H9 (cell line): ENCODE measurements around the gene RALA. TPM values are rescaled to one million over a fixed set of nuclear protein-coding genes. Genes with fewer than 3 reads are reported as not detected.

Experiments used
- DNase-seq: peaks from one replicate; pipeline ENCODE4 v3.0.0-alpha.2; 2017
- H2AFZ ChIP-seq: one replicate; pipeline ENCODE4 v1.6.1; 2013; ENCODE audit warnings: mild to moderate bottlenecking, low read length, control low read depth, moderate library complexity
- H2AK5ac ChIP-seq: 2 replicates; pipeline ENCODE4 v1.6.1; 2013; ENCODE audit warnings: low read length, control low read depth, mixed read lengths; ENCODE audit not compliant: insufficient read length
- H2BK120ac ChIP-seq: one replicate; pipeline ENCODE4 v1.6.1; 2013; ENCODE audit warnings: low read depth, mild to moderate bottlenecking, low read length, control low read depth, inconsistent platforms; ENCODE audit not compliant: poor library complexity, severe bottlenecking
- H2BK12ac ChIP-seq: 2 replicates; pipeline ENCODE4 v1.6.1; 2013; ENCODE audit warnings: low read length, control low read depth, mixed read lengths, low read depth; ENCODE audit not compliant: insufficient read length
- H2BK15ac ChIP-seq: 2 replicates; pipeline ENCODE4 v1.6.1; 2013; ENCODE audit warnings: low read depth, low read length, control low read depth
- H2BK20ac ChIP-seq: one replicate; pipeline ENCODE4 v1.6.1; 2013; ENCODE audit warnings: low read depth, mild to moderate bottlenecking, low read length, control low read depth, inconsistent platforms; ENCODE audit not compliant: poor library complexity, severe bottlenecking
- H2BK5ac ChIP-seq: 2 replicates; pipeline ENCODE4 v1.6.1; 2013; ENCODE audit warnings: low read length, control low read depth, mixed read lengths; ENCODE audit not compliant: insufficient read length
- H3K14ac ChIP-seq: 2 replicates; pipeline ENCODE4 v1.6.1; 2013; ENCODE audit warnings: low read length, control low read depth; ENCODE audit not compliant: insufficient read depth
- H3K18ac ChIP-seq: 2 replicates; pipeline ENCODE4 v1.6.1; 2013; ENCODE audit warnings: low read depth, mild to moderate bottlenecking, mixed read lengths, low read length, control low read depth; ENCODE audit not compliant: insufficient read length
- H3K23ac ChIP-seq: 2 replicates; pipeline ENCODE4 v1.6.1; 2013; ENCODE audit warnings: low read length, control low read depth, mixed read lengths, low read depth; ENCODE audit not compliant: insufficient read length
- H3K23me2 ChIP-seq: 2 replicates; pipeline ENCODE4 v1.6.1; 2013; ENCODE audit warnings: low read depth, mild to moderate bottlenecking, mixed read lengths, low read length, control low read depth; ENCODE audit not compliant: insufficient read length, poor library complexity, severe bottlenecking
- H3K27ac ChIP-seq: 2 replicates; pipeline ENCODE4 v1.5.1; 2013; ENCODE audit warnings: low read length, control low read depth, mixed read lengths, low read depth; ENCODE audit not compliant: insufficient read length
- H3K27me3 ChIP-seq: 2 replicates; pipeline ENCODE4 v1.6.1; 2013; ENCODE audit warnings: low read length, control low read depth, inconsistent platforms; ENCODE audit not compliant: insufficient read depth
- H3K4ac ChIP-seq: 2 replicates; pipeline ENCODE4 v1.6.1; 2013; ENCODE audit warnings: low read depth, mild to moderate bottlenecking, control low read depth, inconsistent platforms, low read length, moderate library complexity
- H3K4me1 ChIP-seq: 2 replicates; pipeline ENCODE4 v1.6.1; 2013; ENCODE audit warnings: low read length, control low read depth, inconsistent platforms; ENCODE audit not compliant: insufficient read depth
- H3K4me2 ChIP-seq: 2 replicates; pipeline ENCODE4 v1.6.1; 2013; ENCODE audit warnings: low read length, control low read depth, mixed read lengths; ENCODE audit not compliant: insufficient read length, insufficient read depth
- H3K56ac ChIP-seq: 2 replicates; pipeline ENCODE4 v1.6.1; 2013; ENCODE audit warnings: low read depth, mild to moderate bottlenecking, mixed read lengths, low read length, control low read depth; ENCODE audit not compliant: insufficient read length
- H3K79me1 ChIP-seq: 2 replicates; pipeline ENCODE4 v1.6.1; 2013; ENCODE audit warnings: low read depth, mild to moderate bottlenecking, moderate library complexity, low read length, control low read depth, inconsistent platforms; ENCODE audit not compliant: insufficient read depth, poor library complexity, severe bottlenecking
- H3K79me2 ChIP-seq: 2 replicates; pipeline ENCODE4 v1.6.1; 2013; ENCODE audit warnings: low read length, control low read depth, inconsistent platforms; ENCODE audit not compliant: insufficient read depth
- H3K9ac ChIP-seq: 2 replicates; pipeline ENCODE4 v1.6.1; 2013; ENCODE audit warnings: low read length, control low read depth, mixed read lengths; ENCODE audit not compliant: insufficient read length; ENCODE audit errors: extremely low read depth
- H3K9me3 ChIP-seq: one replicate; pipeline ENCODE4 v1.6.1; 2013; ENCODE audit warnings: low read depth, low read length, inconsistent platforms; ENCODE audit not compliant: control insufficient read depth
- H3T11ph ChIP-seq: one replicate; pipeline ENCODE4 v1.6.1; 2013; ENCODE audit warnings: mild to moderate bottlenecking, low read length, control low read depth, inconsistent platforms
- H4K20me1 ChIP-seq: one replicate; pipeline ENCODE4 v1.6.1; 2013; ENCODE audit not compliant: control insufficient read depth, insufficient read length, insufficient read depth
- H4K5ac ChIP-seq: 2 replicates; pipeline ENCODE4 v1.6.1; 2013; ENCODE audit warnings: low read depth, mild to moderate bottlenecking, mixed read lengths, low read length, control low read depth; ENCODE audit not compliant: insufficient read length
- H4K8ac ChIP-seq: replicated peaks from 2 replicates; pipeline ENCODE4 v1.6.1; 2013; ENCODE audit warnings: low read length, control low read depth, mixed read lengths, low read depth; ENCODE audit not compliant: insufficient read length
- H4K91ac ChIP-seq: 2 replicates; pipeline ENCODE4 v1.6.1; 2013; ENCODE audit warnings: low read depth, mild to moderate bottlenecking, moderate library complexity, mixed read lengths, low read length, control low read depth; ENCODE audit not compliant: insufficient read length
- H3K27ac Mint-ChIP-seq, 3 experiments: 2 replicates in 2 of 3; 3 replicates in 1 of 3; pipeline ENCODE4 v1.8.0; 2020 to 2021; ENCODE audit warnings: mixed read lengths in 3 of 3, mild to moderate bottlenecking in 1 of 3, moderate library complexity in 1 of 3
- H3K27me3 Mint-ChIP-seq: 2 replicates; pipeline ENCODE4 v1.8.0; 2021; ENCODE audit warnings: low read depth, mild to moderate bottlenecking, moderate library complexity, mixed read lengths
- H3K36me3 Mint-ChIP-seq, 3 experiments: 2 replicates in 2 of 3; 3 replicates in 1 of 3; pipeline ENCODE4 v1.8.0; 2020 to 2021; ENCODE audit warnings: low read depth in 3 of 3, mixed read lengths in 3 of 3; ENCODE audit not compliant: insufficient read depth in 1 of 3
- H3K4me1 Mint-ChIP-seq, 2 experiments: 2 replicates each; pipeline ENCODE4 v1.8.0; 2020; ENCODE audit warnings: mixed read lengths in 2 of 2
- H3K4me3 Mint-ChIP-seq, 2 experiments: 2 replicates in 1 of 2; 3 replicates in 1 of 2; pipeline ENCODE4 v1.8.0; 2020 to 2021; ENCODE audit warnings: mild to moderate bottlenecking in 2 of 2, mixed read lengths in 2 of 2, moderate library complexity in 1 of 2
- H3K9me3 Mint-ChIP-seq, 2 experiments: 2 replicates in 1 of 2; 3 replicates in 1 of 2; pipeline ENCODE4 v1.8.0; 2020; ENCODE audit warnings: mild to moderate bottlenecking in 2 of 2, mixed read lengths in 2 of 2, moderate library complexity in 1 of 2
- CTCF ChIP-seq: fragments of 200-600 bp; sonication (generic); conservative IDR thresholded peaks from 3 replicates; pipeline ENCODE4 v1.8.0; 2021; ENCODE audit warnings: antibody characterized with exemption, mild to moderate bottlenecking
- WGBS: extraction: QIAGEN DNeasy Blood & Tissue Kit; methylation state at CpG from one replicate; pipeline ENCODE4 v1.1.7; 2013; ENCODE audit warnings: missing lambda C conversion rate, low lambda C conversion rate, mixed read lengths; ENCODE audit not compliant: insufficient read length; ENCODE audit errors: extremely low coverage; 5-methylcytosine and 5-hydroxymethylcytosine counted together
- total RNA-seq: library from RNA; stranded (reverse); gene quantifications from 2 replicates; pipeline ENCODE4 v1.2.1, GENCODE V29; 2021

Gene RALA
- total RNA-seq, 1 experiment from 2014 or later = 57.5 TPM

DNA sequence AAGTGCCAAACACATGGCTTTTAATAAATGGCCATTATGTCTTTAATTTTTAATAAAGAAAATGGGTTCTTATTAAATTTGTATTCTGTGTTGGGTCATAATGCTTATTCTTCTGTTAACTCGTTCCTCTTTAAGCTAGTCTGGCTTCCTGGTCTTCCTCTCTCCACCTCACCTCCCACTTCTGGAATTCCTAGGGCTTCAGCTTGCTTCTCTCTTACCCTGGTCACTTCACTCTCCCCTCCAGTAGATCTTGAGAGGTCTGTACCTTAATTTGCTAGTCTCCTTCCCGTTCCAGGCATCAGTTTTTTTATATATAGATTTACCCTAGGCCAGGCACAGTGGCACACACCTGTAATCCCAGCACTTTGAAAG lies 111.2 kb downstream of the RALA start:
- no CpG with 5 or more reads among the region's 2 CpGs for WGBS
- Histone ChIP-seq H3K4me1 (peaks cover 6% of the 10 kb centered on the region; the same call in 1 of the 2 replicates), H3K79me1 (no peaks in the 10 kb centered on the region), H2BK12ac (no peak overlapping the region), H2BK120ac (no peak overlapping the region), H2BK15ac (no peak overlapping the region), H2AK5ac (no peak overlapping the region), H3K9me3 (no peaks in the 10 kb centered on the region), H3K9ac (no peak overlapping the region), H4K8ac (no peak overlapping the region), H2BK5ac (no peak overlapping the region), H3K14ac (no peak overlapping the region; the same call in 1 of the 2 replicates), H4K5ac (no peak overlapping the region), H4K91ac (no peak overlapping the region), H3K23me2 (peaks cover 13% of the 10 kb centered on the region), H2BK20ac (no peak overlapping the region), H4K20me1 (no peaks in the 10 kb centered on the region), H2AFZ (no peak overlapping the region), H3K18ac (peak overlapping the region; percentile 47), H3K56ac (no peak overlapping the region), H3K4me2 (peak overlapping the region; percentile 70), H3K4ac (no peak overlapping the region; the same call in 1 of the 2 replicates), H3K27me3 (no peaks in the 10 kb centered on the region; the same call in 1 of the 2 replicates), H3K79me2 (0 out of 2 replicates have a peak, but pooled peaks cover 4% of the 10 kb centered on the region), H3K27ac (no peak overlapping the region), H3K23ac (no peak overlapping the region), H3T11ph (no peak overlapping the region)
- Mint-ChIP-seq H3K27me3 (peaks cover 27% of the 10 kb centered on the region), H3K27ac (peak overlapping the region; percentile 20 to 91 (median 80); a peak in 6 of 7 replicates), H3K4me3 (peak overlapping the region; percentile 48 to 71), H3K9me3 (no peaks in the 10 kb centered on the region), H3K36me3 (peaks cover 0 to 11% (median 0%) of the 10 kb centered on the region in 3 experiments; a peak in 3 of 7 replicates), H3K4me1 (peaks cover 29 to 30% of the 10 kb centered on the region in 2 experiments)
- no peak for DNase-seq
- TF ChIP-seq CTCF = no peak
